ENCODE measurements around the gene PGP. TPM values are rescaled to one million over a fixed set of nuclear protein-coding genes. Genes with fewer than 3 reads are reported as not detected.

The PGP gene
- total and polyA plus RNA-seq, 10 of the 15 experiments (the other 5 are each of a cell fraction or from before 2014, with no cell fraction given), result 0.42 to 28.0 (median 12.1) TPM

DNA sequence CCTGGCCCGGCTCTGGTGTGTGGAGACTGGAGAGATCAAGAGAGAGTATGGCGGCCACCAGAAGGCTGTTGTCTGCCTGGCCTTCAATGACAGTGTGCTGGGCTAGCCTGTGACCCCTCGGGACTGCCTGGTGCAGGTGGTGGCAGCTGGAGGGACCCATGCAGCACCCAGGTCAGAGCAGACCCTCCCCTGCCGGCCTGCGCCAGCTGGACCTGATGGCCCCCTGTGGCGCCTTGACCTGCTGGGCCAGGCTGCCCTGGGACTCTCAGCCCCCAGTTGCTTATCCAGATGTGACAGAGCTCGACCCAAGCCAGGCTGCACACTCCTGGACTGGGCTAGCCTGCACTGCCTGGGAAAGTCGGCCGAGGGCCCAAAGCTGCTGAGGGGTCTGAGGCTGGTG is 5.9 kb downstream of the PGP start (continued):
- TF ChIP-seq FOS (IDR thresholded peaks at IDR 0.05; ENCODE audit: borderline replicate concordance, extremely low read depth, insufficient read length) (no peak), E2F8 (IDR thresholded peaks at IDR 0.05; ENCODE audit: low read depth, partially characterized antibody) (no peak), CHD2 (IDR thresholded peaks at IDR 0.05; ENCODE audit: borderline replicate concordance, low read depth, low read length) (no peak), ZSCAN29 (IDR thresholded peaks at IDR 0.05) (no peak), RELB (IDR thresholded peaks at IDR 0.05; ENCODE audit: low read depth) (no peak)

GRCh38 chr16:2208308-2208707 is 6.3 kb downstream of the PGP start:
- ChIA-PET SMC1A (ENCODE audit: uncharacterized antibody, unreplicated experiment) (no interaction called here), POLR2A (no interaction called here), RAD21 (ENCODE audit: unreplicated experiment) (no interaction called here), CTCF (no interaction called here)
- Histone ChIP-seq H3K27ac (ENCODE audit: control insufficient read depth, insufficient read depth) (no peak overlapping the region), H3K9ac (ENCODE audit: control insufficient read depth, insufficient read depth, low read length) (no peak overlapping the region), H3K4me2 (ENCODE audit: control insufficient read depth, insufficient read depth) (no peak overlapping the region), H3K4me3 (no peak overlapping the region), H3K36me3 (ENCODE audit: control insufficient read depth in 2 of 2, insufficient read depth in 2 of 2, low read length in 1 of 2) (peaks cover 8 to 19% of the 10 kb centered on the region in 2 experiments; a peak in 3 of 4 replicates), H2AFZ (ENCODE audit: control insufficient read depth, low read depth, low read length) (no peak overlapping the region), H4K20me1 (ENCODE audit: control insufficient read depth, insufficient read depth) (no peaks in the 10 kb centered on the region), H3K27me3 (replicated peaks in 1 of 2; ENCODE audit: control insufficient read depth in 2 of 2, insufficient read depth in 2 of 2, low read length in 1 of 2) (no peaks in the 10 kb centered on the region), H3K4me1 (ENCODE audit: control insufficient read depth, insufficient read depth, low read length) (peaks cover 6% of the 10 kb centered on the region; the same call in 1 of the 2 replicates), H3K9me3 (replicated peaks; ENCODE audit: control insufficient read depth, insufficient read depth, low read length) (no peaks in the 10 kb centered on the region), H3K79me2 (ENCODE audit: control insufficient read depth, insufficient read depth, low read length) (peaks cover 24% of the 10 kb centered on the region)
- no peak for ATAC-seq
- 96% methylated on average over 22 of the region's 23 CpGs for WGBS (ENCODE audit: insufficient coverage, insufficient replicate concordance, low lambda C conversion rate, missing lambda C conversion rate)
- BruUV-seq (replicated peaks), result no TSS peak
- in situ Hi-C loops (cut with MboI), result no loop called here
- no peak for FAIRE-seq
- intact Hi-C loops (cut with micrococcal nuclease; ENCODE audit: unreplicated experiment), result loop anchor here (5.0 kb wide), 1 partner anchor 44 kb away; the partner anchor contains the start of gene ECI1
- DNase-seq (ENCODE audit: low read depth, low spot score), result no peak
- TF ChIP-seq PAX5 (IDR thresholded peaks at IDR 0.05; ENCODE audit: borderline replicate concordance, low read depth, low read length) (no peak), SMAD5 (IDR thresholded peaks at IDR 0.05; ENCODE audit: low read depth) (no peak), ZSCAN29 (IDR thresholded peaks at IDR 0.05) (no peak), NKRF (conservative IDR thresholded peaks at IDR 0.05) (no peak), GATAD2B (conservative IDR thresholded peaks at IDR 0.05; ENCODE audit: low read depth) (no peak), NR2F1 (conservative IDR thresholded peaks at IDR 0.05) (no peak), YY1 (IDR thresholded peaks at IDR 0.05; ENCODE audit: low read depth, low read length) (no peak)
- TF ChIP-seq, protein P1, sequence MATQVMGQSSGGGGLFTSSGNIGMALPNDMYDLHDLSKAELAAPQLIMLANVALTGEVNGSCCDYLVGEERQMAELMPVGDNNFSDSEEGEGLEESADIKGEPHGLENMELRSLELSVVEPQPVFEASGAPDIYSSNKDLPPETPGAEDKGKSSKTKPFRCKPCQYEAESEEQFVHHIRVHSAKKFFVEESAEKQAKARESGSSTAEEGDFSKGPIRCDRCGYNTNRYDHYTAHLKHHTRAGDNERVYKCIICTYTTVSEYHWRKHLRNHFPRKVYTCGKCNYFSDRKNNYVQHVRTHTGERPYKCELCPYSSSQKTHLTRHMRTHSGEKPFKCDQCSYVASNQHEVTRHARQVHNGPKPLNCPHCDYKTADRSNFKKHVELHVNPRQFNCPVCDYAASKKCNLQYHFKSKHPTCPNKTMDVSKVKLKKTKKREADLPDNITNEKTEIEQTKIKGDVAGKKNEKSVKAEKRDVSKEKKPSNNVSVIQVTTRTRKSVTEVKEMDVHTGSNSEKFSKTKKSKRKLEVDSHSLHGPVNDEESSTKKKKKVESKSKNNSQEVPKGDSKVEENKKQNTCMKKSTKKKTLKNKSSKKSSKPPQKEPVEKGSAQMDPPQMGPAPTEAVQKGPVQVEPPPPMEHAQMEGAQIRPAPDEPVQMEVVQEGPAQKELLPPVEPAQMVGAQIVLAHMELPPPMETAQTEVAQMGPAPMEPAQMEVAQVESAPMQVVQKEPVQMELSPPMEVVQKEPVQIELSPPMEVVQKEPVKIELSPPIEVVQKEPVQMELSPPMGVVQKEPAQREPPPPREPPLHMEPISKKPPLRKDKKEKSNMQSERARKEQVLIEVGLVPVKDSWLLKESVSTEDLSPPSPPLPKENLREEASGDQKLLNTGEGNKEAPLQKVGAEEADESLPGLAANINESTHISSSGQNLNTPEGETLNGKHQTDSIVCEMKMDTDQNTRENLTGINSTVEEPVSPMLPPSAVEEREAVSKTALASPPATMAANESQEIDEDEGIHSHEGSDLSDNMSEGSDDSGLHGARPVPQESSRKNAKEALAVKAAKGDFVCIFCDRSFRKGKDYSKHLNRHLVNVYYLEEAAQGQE (IDR thresholded peaks at IDR 0.05; ENCODE audit: low read depth, low read length), result no peak
